Bronchial epithelial cell (primary cell): Measurements from ENCODE around the gene IFNG. TPM values are rescaled to one million over a fixed set of nuclear protein-coding genes. Genes with fewer than 3 reads are reported as not detected.

Experiments
- DNase-seq: peaks from one replicate; pipeline ENCODE4 v3.0.0-alpha.2; 2010; ENCODE audit warnings: low read depth
- FAIRE-seq: peaks from 2 replicates; lab custom pipeline; 2011; peaks lifted over from hg19 to GRCh38; lab: Jason Lieb, UNC
- H3K27me3 ChIP-seq: 2 replicates; pipeline ENCODE4 v1.5.1; 2011; ENCODE audit warnings: low read length; ENCODE audit not compliant: control insufficient read depth, insufficient read depth
- H3K36me3 ChIP-seq: 2 replicates; pipeline ENCODE4 v1.5.1; 2011; ENCODE audit warnings: low read length; ENCODE audit not compliant: control insufficient read depth, insufficient read depth
- H3K4me3 ChIP-seq: 2 replicates; pipeline ENCODE4 v1.5.1; 2011; ENCODE audit warnings: mild to moderate bottlenecking, low read depth, low read length, control low read depth
- total RNA-seq: library from RNA; depleted of rRNA; stranded (reverse); fragments of >200 nt; gene quantifications from 2 replicates; pipeline ENCODE4 v1.2.1, GENCODE V29; 2014
- TF ChIP-seq, protein P1 (sequence below): IDR thresholded peaks from 2 replicates; pipeline ENCODE4 v1.5.1; 2011; ENCODE audit warnings: mild to moderate bottlenecking, moderate library complexity, low read length, control low read depth, inconsistent platforms; ENCODE audit not compliant: insufficient read depth, severe bottlenecking

IFNG gene
- total RNA-seq, 1 donor from 2014 or later = not detected

GRCh38 chr12:68163560-68164081, 4.1 kb upstream of the IFNG start:
- FAIRE-seq (no peak), DNase-seq (no peak)
- H3K27me3 ChIP-seq = no peaks in the 10 kb centered on the region
- H3K36me3 ChIP-seq = no peaks in the 10 kb centered on the region
- no peak overlapping the region for H3K4me3 ChIP-seq
- TF ChIP-seq, protein P1, sequence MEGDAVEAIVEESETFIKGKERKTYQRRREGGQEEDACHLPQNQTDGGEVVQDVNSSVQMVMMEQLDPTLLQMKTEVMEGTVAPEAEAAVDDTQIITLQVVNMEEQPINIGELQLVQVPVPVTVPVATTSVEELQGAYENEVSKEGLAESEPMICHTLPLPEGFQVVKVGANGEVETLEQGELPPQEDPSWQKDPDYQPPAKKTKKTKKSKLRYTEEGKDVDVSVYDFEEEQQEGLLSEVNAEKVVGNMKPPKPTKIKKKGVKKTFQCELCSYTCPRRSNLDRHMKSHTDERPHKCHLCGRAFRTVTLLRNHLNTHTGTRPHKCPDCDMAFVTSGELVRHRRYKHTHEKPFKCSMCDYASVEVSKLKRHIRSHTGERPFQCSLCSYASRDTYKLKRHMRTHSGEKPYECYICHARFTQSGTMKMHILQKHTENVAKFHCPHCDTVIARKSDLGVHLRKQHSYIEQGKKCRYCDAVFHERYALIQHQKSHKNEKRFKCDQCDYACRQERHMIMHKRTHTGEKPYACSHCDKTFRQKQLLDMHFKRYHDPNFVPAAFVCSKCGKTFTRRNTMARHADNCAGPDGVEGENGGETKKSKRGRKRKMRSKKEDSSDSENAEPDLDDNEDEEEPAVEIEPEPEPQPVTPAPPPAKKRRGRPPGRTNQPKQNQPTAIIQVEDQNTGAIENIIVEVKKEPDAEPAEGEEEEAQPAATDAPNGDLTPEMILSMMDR = no peak

DNA sequence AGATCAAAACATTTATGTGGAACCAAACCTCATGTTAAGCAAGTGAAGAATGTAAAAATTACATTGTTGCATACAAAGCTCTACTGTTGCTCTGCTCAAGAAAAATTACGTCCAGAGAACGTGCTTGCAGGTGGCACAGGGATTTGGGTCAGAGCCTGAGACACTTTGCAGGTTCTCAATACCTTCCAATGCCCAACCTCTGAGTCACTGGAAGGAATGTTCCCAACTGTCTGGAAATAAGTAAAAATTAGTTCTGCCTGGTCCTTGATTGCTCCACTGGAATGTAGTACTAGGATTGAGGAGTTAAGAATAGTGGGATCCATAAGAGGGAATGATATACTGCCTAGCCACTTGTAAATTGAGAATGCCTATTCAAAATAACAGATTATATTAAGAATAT, 2.8 kb upstream of the IFNG start:
- DNase-seq (no peak), FAIRE-seq (no peak)
- Histone ChIP-seq H3K36me3 (no peaks in the 10 kb centered on the region), H3K4me3 (no peak overlapping the region), H3K27me3 (no peaks in the 10 kb centered on the region)
- TF ChIP-seq, protein P1 = no peak

DNA sequence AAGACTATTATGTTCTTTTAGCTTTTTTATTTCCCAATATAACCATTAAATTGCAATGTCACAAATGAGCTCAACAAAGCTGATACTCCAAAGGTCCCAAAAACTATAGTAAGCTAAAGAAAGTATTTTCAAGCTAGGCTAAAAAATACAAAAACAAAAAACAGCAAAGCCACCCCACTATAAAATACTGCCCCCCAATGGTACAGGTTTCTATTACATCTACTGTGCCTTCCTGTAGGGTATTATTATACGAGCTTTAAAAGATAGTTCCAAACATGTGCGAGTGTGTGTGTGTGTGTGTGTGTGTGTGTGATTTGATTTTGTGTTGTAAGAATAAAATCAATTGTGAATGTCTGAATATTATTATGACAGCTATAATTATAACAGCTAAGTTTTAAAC, 1.1 kb downstream of the IFNG start:
- FAIRE-seq = no peak
- Histone ChIP-seq H3K27me3 (no peaks in the 10 kb centered on the region), H3K4me3 (no peak overlapping the region), H3K36me3 (no peaks in the 10 kb centered on the region)
- TF ChIP-seq, protein P1 = peak; percentile 54
- DNase-seq = peak; percentile 52

GRCh38 chr12:68157380-68157779, 2.2 kb downstream of the IFNG start:
- Histone ChIP-seq H3K4me3 (no peak overlapping the region), H3K27me3 (peaks cover 3% of the 10 kb centered on the region), H3K36me3 (no peaks in the 10 kb centered on the region)
- FAIRE-seq (no peak), DNase-seq (peak; percentile 41)
- TF ChIP-seq, protein P1 = no peak

DNA sequence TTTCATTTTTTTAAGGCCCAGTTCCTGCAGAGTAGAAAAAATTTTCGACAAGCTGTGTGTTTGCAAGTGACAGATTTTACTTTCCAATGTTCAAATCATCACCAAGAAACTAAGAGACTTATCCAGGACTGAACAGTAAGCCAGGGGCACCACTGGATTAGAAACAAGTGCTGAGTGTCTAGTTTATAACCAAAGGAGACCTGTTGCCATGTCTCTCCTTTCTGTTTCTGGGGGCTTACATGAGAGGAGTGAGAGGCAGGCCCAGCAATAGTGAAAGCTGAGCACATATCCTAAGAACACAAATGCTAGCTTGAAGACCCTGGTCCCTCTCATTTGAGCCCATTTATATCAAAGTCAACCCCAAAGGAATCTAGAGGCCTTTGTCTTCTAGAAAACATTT, 2.9 kb downstream of the IFNG start:
- Histone ChIP-seq H3K27me3 (peaks cover 3% of the 10 kb centered on the region), H3K36me3 (no peaks in the 10 kb centered on the region), H3K4me3 (no peak overlapping the region)
- no peak for DNase-seq
- TF ChIP-seq, protein P1 = no peak
- FAIRE-seq = no peak

DNA sequence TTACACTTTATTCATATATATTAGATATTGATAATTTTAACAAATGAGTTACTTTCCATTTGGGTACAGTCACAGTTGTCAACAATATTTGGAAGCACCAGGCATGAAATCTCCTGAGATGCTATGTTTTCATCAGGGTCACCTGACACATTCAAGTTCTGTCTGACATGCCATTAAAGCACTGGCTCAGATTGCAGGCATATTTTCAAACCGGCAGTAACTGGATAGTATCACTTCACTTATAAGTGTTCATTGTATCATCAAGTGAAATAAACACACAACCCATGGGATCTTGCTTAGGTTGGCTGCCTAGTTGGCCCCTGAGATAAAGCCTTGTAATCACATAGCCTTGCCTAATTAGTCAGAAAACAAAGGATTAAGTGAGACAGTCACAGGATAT, 4.8 kb downstream of the IFNG start:
- TF ChIP-seq, protein P1 = no peak
- FAIRE-seq = no peak
- Histone ChIP-seq H3K27me3 (peaks cover 3% of the 10 kb centered on the region), H3K36me3 (no peaks in the 10 kb centered on the region), H3K4me3 (no peak overlapping the region)
- DNase-seq = no peak
